WI38 (cell line): ENCODE results near the gene ACVR1C.

Experiments
- H3K4me3 ChIP-seq: 2 replicates; pipeline ENCODE4 v1.5.1; 2011; ENCODE audit warnings: low read depth, mild to moderate bottlenecking, control low read depth, low read length
- CTCF ChIP-seq: IDR thresholded peaks from 2 replicates; pipeline ENCODE4 v1.5.1; 2012; ENCODE audit warnings: low read depth, mild to moderate bottlenecking, control low read depth, low read length

Gene ACVR1C

GRCh38 chr2:157628477-157629415 is at the start of gene ACVR1C:
Gene ACVR1C (minus strand): TSS chr2:157628864. CDS start chr2:157628644, 220 bp downstream.
- TF ChIP-seq CTCF: peak; percentile 51
- H3K4me3 ChIP-seq: peak within 1 kb of the TSS; percentile 57

GRCh38 chr2:157677941-157678340 is 49.3 kb upstream of the ACVR1C start:
- H3K4me3 ChIP-seq: no peak overlapping the region
- no peak for TF ChIP-seq CTCF

- no peak for TF ChIP-seq CTCF
- H3K4me3 ChIP-seq: no peak overlapping the region
These were observed 43.5 kb upstream of the ACVR1C start for GRCh38 chr2:157672129-157672528.

GRCh38 chr2:157662401-157662800 is 33.7 kb upstream of the ACVR1C start:
- H3K4me3 ChIP-seq: no peak overlapping the region
- TF ChIP-seq CTCF: no peak

GRCh38 chr2:157661776-157662175 is 33.1 kb upstream of the ACVR1C start:
- H3K4me3 ChIP-seq: no peak overlapping the region
- no peak for TF ChIP-seq CTCF

GRCh38 chr2:157657858-157658257 is 29.2 kb upstream of the ACVR1C start:
- TF ChIP-seq CTCF: no peak
- no peak overlapping the region for H3K4me3 ChIP-seq

GRCh38 chr2:157657101-157657500 is 28.4 kb upstream of the ACVR1C start:
- TF ChIP-seq CTCF: no peak
- H3K4me3 ChIP-seq: no peak overlapping the region
